Pulmonary artery endothelial cell (primary cell): ENCODE results near the gene MBD4. TPM values are rescaled to one million over a fixed set of nuclear protein-coding genes. Genes with fewer than 3 reads are reported as not detected.
A peak's percentile ranks its signal among the peaks of the same experiment; 100 is the strongest.
"Not testable (repeated sequence)": the region's sequence is repeated elsewhere in the genome, so short reads cannot be mapped to it uniquely, and the experiment has no call there.

Experiments used
- DNase-seq: peaks from one replicate; pipeline ENCODE4 v3.0.0-alpha.2; 2011; ENCODE audit warnings: low read depth, low spot score
- total RNA-seq: library from RNA; depleted of rRNA; stranded (reverse); fragments of >200 nt; gene quantifications from 2 replicates; pipeline ENCODE4 v1.2.3, GENCODE V29; 2014

The MBD4 gene
- 20.0 and 29.6 TPM in 2 replicates for total RNA-seq

DNA sequence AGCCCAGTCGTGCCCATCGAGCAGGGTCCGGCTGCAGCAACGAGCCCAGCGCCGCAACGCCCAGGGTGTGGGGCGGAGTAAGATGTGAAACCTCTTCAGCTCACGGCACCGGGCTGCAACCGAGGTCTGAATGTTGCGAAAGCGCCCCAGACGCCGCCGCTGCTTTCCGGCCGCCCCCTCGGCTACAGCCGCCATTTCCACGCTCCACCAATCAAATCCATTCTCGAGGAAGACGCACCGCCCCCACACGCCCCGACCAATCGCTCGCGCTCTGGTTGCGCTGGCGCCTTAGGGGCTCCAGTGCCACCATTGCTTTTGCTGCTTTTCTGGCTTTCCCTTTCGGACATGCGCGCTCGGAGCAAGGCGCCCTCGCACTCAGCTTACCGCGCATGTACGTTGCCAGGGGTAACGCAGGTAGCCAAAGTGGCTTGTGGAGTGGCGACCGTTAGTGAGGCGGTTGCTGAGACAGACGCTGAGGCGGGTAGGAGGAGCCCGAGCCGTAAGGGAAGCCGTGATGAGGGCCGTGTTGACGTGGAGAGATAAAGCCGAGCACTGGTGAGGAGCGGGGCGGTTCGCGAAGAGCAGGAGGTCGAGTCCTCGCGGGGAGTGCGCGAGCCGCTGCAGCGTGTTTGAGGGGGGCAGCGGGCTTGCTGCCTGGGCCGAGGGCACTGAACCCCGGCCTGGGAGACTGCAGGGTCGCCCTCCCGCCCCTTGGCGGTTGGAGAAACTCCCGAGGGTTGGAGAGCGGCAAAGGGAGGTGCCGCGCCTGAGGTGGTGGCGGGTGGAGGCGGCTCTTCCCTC is at the start of gene MBD4, which contains the start of gene IFT122:
MBD4 (minus strand) TSS at position 132 of the 801 bp plus-strand sequence; CDS start at position 17, 115 bp downstream.
IFT122 (plus strand) TSS at position 408 of the 801 bp plus-strand sequence; CDS start at position 515, 107 bp downstream.
- peak; percentile 98 for DNase-seq

DNA sequence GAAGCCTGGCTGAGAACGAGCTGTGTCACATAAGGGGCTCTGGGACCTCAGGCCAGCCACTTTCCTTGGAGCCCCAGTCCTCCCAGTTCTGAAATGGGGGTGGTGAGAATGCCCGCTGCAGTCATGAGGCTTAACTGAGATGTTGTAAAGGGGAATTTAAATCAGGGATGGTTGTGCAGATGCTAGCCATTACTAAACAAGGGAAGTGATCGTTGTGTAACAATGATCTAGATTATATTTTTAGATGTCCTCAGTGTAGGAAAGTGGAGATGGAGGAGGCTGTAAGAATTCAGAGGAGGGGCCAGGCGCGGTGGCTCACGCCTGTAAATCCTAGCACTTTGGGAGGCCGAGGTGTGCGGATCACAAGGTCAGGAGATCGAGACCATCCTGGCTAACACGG is 49.5 kb upstream of the MBD4 start:
- DNase-seq: not testable (repeated sequence)

DNA sequence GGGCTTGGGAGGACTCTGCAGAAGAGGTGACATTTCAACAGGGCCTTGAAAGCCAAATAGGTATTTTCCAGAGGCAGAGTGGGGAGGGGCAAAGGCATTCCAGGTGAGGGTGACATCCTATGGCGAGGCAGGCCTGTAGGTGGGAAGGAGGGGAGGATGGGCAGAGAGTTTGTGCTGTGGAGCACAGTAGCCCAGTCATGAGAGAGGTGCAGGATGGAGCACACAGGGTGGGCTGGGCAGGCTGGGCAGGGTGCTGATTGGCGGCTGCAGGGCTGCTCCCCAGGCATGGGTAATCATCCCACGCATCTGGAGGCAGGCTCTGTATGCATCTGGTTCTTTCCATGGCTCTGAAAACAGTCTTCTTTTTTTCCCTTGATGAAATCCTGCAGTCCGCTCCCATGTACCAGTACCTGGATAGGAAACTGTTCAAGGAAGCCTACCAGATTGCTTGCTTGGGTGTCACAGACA is 48.2 kb upstream of the MBD4 start:
- not testable (repeated sequence) for DNase-seq

DNA sequence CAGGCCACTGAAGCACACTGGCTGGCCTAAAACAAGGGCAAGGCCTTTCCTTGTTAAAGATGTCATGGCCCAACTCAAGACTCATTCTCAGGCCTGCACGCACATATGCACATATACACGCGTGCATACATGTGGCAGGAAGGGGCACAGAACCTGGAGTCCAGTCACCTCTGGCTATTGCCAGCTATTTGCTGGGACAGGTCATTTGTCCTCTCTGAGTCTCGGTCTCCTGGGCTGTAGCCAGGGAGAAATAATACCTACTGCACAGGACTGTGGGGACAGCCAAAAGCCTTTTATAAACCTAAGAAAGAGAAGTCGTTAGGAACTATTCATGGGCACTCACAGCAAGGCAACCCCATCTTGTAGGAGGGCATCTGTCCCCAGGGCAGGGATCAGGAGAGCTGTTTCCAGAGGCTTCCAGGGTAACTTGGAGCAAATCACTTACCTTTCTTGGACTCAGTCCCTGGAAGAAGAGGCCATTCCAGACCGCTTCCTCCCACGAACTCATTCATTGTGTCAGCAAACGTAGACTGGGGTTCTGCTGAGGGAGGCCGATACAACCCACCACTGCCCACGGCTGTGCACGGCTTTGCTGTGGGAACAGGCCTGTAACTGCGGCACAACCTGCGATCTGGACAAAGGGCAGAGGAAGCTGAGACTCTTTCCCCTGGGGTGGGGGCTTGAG is 47.6 kb upstream of the MBD4 start:
- no peak for DNase-seq

DNA sequence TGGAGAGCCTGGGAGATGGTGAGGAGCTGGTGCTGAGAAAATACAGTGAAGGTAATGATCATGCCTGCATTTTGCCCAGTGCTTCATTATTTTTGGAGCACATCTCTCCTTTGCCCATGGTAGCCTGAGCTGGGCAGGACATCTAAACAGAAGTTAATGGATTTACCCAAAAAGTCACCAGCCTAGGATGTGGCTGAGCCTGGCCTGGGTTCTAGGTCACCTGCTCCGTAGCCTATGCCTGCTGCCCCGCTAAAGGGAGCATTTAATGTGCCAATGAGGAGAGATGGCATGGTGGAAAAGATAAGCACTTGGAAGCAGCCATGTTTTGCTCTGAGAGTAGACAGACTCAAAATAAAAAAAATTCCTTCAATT is 46.9 kb upstream of the MBD4 start:
- no peak for DNase-seq

DNA sequence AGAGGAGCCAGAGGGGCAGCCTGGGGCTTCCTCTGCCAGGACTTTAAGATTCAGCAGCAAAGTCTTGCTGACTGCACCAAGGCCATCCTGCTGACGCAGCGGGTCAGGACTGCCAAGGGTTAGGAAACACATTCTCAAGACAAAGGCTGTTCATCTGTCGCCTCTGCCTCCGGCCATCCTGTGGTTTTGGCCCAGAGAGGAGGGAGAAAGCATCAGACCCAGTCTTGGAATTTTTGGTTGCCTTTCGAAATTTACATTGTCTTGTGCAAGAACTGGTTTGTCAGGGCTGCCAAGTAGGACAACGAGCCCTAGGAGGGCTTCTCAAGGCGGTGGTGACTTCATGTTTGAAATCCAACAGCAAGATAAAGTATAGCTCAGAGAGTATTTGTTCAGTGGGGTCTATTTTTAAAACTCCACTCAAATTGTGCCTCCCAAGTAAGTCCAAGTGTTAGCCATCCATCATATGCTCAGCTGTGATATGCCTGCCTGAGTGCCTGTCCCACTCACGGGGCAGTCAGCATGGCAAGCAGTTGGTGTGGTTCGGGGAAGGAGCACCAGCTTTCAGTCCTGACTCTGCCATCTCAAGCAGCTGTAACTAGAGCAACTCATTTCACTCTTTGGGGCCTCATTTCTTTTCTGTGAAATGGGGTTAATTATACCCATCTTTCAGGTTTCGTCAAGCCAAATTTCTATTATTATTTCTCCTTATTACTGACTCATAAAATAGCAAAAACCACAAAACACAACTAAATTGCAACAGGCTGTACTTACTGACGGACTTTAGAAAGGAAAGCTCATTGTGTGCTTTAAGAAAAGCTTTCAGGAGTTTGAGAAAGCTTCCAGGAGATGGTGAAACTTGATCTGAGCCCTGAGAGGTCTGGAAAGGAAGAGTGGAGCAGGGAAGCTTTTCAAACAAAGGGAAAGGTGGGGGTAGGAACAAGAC is 46.2 kb upstream of the MBD4 start:
- DNase-seq: no peak

DNA sequence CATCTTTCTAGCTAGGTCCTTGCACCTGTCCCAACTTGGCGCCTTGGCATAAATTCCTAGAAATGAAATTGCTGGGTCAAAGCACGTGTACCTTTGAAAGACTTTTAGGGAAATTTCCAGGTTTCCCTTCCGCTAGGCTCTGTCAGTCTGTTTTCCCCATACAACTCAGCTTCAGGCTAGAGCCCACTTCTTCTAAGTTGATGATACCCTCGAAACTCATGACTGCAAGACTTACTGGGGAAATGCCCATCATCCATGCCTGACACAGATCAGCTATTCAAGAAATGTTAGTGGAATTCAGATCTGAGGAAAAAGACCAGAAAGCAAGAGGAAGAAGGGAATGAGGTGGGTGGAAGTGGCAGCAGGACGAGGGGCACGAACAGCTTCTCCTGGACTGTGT is 45.4 kb upstream of the MBD4 start:
- DNase-seq: not testable (repeated sequence)

DNA sequence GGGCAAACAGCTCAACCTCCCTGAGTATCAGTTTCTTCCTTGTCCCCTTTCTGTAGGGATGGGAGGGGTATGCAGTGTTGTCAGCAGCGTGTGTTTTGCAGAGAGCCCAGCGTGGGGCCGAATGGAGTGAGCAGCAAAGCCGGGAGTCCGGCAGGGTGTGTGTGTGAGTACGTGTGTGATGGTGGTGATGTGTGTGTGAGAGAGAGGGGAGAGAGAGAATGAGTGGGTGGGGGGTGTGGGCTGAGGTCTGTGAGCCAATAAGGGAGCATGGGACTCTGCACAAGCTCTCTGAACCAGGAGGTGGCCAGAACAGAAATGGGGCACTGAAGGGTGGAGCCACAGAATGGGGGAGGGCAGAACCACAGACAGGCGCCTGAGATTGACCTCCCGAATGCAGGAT is 44.1 kb upstream of the MBD4 start:
- no peak for DNase-seq

DNA sequence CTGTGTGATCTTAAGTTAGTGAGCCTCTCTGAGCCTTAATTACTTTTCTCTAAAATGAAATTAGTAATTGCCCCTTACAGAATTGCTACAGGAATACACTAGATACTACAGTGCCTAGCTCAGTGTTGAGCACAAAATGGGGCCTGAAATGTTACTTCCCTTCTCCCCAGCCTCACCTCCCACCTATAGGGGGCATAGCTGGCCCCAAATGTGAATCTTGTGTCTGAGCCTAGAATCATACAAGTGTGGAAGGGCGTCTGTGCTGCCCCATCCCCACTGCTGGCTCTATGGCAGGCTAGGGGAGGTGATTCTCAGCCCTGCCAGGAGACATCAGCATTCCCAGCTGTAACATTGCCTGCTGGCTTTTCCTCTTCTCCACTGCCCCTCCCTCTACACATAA is 43.0 kb upstream of the MBD4 start:
- no peak for DNase-seq

DNA sequence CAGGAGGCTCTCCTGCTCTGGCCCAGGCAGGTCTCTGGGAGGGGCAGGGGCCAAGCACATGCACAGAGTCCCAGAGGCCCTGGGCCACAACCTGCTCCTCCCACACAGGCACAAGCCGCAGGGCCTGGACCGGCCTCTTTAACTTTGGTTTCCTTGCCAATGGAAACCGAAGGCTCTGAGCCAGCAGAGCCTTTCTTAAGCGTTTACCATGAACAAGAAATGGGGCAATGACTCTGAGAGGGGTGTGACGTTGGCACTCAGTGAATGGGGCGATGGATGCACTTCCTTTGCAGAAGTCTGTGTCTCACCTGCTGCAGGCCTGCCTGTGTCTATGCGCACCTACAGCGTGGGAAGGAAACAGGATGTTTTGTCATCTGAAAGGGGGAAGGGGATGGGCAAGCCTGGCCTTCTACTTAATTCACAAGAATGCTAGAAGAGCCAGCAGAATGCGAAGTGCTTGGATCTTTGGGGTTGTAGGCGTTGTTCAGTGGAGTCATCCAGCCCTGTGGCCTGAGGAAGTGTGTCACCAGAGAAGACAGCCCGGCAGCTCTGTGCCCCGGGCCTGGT is 42.1 kb upstream of the MBD4 start:
- no peak for DNase-seq

DNA sequence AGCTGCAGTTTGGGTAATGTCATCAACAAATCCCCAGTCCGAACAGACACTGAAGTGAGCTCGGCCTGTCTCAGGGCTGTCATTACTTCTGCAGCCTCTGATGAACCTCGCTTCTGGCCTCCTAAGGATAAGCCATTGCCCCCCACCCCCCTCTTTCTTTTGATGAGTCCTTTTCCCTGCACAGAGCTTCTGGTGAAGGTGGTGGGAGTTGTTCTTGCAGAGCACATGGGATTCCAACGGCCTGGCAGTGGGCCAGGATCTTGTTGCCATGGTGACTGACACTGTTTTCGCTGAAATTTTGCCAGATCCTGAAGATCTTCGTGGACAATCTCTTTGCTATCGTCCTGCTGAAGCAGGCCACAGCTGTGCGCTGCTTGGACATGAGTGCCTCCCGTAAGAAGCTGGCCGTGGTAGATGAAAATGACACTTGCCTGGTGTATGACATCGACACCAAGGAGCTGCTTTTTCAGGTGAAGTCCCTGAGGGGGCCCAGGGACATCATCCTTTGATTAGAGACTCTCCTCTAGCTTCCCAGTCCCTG is 41.5 kb upstream of the MBD4 start:
- DNase-seq: not testable (repeated sequence)

DNA sequence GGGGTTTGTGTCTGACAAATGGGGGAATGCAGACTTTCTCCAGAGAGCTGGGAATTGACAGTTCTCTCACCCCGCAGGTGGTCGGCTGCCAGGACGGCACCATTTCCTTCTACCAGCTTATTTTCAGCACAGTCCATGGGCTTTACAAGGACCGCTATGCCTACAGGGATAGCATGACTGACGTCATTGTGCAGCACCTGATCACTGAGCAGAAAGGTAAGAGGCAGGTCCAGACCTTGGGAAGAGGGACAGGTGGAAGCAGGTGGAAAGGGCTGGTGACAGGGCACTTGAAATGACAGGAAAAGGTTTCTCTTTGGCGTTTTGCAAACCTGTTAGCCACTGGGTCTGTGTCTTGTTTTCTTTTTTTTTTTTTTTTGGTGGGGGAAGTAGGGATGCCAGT is 36.8 kb upstream of the MBD4 start:
- no peak for DNase-seq

DNA sequence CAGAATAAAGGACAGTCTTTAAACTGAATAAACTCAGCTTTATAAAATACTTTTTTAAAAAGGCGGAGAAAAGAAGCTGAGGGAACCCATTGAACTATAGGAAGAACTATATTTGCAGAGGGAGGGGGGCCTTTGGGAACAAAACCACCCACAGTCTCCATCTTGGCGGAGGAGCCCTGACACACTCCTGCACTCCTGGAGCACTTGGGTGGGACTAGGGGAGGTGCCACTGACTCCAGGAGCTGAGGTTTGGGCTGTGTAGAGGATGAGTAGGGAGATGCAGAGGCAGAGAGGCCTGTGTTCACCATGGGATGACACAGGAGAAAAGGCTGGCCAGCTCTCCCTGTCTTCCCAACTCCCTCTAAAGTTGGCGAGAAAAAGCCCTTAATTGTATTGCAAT is 36.1 kb upstream of the MBD4 start:
- no peak for DNase-seq

DNA sequence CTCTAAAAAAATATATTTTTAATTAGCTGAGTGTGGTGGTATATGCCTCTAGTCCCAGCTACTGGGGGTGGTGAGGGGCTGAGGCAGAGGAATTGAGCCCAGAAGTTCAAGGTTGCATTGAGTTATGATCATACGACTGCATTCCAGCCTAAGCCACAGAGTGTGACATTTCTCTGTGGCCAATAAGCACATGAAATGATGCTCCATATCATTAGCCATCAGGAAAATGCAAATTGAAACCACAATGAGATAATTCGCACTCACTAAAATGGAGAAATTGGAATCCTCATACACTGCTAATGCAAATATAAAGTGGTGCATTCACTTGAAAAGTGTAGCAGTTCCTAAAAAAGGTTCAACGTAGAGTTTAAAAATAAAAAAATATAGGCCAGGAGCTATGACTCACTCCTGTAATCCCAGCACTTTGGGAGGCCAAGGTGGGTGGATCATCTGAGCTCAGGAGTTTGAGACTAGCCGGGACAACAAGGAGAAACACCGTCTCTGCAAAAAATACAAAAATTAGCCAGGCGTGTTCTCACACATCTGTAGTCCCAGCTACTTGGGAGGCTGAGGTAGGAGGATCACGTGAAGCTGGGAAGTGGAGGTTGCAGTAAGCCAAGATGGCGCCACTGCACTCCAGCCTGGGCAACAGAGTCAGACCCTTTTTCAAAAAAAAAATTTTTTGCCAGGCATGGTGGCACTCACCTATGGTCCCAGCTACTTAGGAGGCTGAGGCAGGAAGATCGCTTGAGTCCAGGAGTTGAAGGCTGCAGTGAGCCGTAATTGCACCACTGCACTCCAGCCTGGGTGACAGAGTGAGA is 35.4 kb upstream of the MBD4 start:
- no peak for DNase-seq

DNA sequence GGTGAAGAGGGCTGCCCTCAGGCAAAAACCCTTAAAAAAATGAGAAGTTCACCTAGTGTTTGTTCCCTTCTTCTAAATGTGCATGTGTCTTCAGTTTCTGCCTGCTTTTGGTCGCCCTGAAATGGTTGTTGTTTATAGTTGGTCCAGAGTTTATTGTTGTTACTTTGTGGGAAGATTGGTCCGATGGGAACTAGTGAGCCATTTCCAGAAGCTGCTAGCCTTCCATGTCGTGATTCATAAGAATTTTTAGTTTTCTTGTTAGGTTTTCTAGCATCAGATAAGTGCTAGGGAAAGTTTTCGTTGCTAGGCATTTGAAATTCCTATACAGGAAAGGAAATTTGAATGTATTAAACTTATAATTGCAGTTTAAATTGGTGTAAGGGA is 34.0 kb upstream of the MBD4 start:
- DNase-seq: no peak

DNA sequence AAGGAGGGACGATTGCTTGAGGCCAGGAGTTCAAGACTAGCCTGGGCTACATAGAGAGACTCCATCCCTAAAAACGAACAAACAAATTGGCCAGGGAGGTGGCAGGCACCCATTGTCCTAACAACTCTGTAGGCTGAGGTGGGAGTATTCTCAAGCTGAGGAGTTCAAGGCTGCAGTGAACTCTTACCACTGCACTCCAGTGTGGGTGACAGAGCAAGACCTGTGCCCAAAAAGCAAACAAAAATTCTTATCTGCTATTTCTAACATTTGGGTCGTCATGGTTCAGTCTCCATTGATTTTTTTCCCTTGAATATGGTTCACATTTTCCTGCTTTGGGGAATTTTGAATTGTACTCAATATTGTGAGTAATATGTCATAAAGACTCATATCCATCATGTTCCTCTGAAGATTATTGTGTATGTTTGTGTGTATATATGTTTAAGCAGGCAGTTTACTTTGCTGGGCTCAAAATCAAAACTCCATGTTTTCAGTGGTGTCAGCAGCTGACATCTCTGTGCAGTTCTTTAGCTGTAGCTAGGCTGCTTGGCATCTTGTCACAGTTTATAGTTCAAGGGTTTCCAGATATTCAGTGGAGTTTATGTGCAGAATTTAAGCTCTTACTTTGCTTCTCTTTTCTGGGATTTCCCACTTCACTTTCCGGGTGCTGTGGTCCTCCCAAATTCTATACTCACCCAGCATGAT is 33.5 kb upstream of the MBD4 start:
- no peak for DNase-seq

DNA sequence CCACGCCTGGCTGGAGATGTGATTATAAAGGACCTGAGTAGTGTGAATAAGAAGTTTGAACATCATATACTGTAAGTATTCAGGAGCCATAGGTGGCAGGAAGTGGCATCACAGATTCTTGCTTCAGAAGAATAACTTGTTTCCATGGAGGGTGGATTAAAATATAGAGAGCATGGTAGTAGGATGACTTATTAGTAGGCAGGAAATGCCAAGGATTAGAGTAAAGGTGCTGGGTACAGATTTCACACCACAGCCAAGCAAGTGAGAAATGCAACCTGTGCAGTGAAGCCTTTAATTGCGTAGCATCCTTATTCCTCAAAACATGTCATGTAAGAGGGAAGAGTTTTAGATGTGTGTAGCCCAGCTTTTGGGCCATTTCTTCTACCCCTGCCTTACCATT is 31.1 kb upstream of the MBD4 start:
- DNase-seq: no peak

DNA sequence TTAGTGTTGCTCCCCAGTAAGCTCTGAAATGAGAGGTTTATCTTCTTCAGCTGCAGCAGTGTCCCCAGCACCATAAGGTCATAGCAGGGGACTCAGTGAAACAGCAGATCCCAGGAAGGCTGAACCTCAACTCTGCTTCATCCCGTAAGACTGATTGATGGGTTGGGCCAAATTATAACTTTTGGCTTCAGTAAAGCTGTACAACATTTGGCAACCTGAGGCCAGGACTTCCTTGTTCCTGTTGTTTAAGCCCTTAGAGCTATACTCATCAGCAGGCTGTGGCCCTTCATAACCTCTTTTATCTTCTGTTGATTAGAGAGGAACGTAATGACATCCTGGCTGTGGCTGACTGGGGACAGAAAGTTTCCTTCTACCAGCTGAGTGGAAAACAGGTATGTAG is 29.3 kb upstream of the MBD4 start:
- DNase-seq: no peak

DNA sequence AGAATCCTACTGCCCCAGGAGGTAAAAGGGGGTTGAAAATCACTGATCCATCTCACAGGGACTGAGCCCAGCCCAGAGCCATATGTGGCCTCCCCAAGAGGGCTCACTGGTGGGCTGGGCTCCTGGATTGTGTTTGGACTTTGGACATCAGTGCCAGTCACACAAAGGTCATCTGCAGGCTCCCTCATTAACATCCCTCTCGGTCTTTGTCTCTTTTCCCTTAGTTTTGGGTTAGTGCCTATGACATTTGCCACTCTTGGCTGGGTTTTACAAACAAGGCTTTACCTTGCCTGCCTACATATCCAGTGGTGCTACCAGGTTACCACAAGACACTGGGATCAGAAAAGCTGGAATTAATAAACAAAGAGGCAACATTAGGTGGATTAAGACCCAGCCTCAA is 28.2 kb upstream of the MBD4 start:
- DNase-seq: no peak

DNA sequence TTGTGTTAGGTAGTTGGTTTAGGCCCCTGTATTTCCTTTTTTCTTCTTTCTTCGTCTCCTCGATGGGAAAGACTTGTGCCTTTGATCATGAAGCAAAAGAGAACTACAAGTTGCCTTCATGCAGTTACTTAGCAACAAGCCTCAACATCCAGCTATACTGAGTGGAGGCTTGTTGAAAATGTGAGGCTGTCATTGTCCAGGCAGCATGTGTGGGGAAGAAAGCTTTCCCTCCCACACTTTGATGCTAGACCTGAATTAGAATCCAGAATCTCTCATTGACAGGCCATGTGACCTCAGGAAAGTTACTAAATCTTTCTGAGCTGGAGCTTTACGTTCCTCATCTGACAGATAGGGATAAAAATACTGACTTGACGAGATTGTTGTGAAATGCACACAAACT is 24.0 kb upstream of the MBD4 start:
- DNase-seq: no peak
